Activated CD8-positive, alpha-beta memory T cell treated with anti-CD3 and anti-CD28 coated beads, Interleukin-2, amount 50 U/mL, for 48 hours (primary cell): ENCODE results near the gene PACSIN2.
"Not testable (repeated sequence)": the region's sequence is repeated elsewhere in the genome, so short reads cannot be mapped to it uniquely, and the experiment has no call there.

ENCODE experiments used
- DNase-seq: peaks from one replicate; pipeline ENCODE4 v3.0.0-alpha.2; 2020

PACSIN2 gene

DNA sequence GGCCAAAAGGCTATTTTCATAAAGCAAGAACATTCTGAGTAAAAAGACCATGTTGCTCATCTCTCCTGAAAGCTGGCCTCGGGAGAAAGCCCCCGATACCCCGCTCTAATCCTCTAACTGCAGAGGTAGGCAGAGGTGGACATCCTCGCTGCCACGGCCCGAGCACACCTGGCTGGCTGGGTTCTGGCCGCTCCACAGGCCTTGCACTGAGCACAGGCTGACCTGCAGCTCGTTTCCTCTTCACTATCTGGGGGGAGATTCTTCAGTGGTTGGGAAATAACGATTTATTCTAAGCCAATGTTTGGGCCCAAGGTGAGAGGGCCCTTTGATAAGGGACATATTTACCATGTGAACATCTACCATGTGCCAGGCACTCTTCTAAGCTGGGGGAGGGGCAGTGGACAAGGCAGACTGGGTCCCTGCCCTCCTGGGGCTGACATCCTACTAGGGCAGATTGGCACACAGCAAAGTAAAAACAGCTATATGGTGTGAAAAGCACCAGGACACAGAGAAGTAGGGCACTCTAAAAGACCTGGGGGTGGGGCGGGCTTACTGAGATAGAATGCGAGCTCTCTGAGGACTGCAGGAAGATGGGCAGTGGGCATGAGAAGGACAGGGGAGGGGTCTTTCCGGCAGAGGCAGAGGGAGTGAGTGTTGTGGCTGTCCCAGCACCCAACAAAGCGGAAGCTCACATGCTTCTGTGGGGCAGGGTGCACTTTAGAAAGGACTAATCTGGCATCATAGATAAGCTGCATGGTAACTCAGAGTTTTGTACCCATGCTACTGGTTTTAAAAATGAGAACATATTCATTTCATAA lies 92.4 kb downstream of the PACSIN2 start:
- no peak for DNase-seq

DNA sequence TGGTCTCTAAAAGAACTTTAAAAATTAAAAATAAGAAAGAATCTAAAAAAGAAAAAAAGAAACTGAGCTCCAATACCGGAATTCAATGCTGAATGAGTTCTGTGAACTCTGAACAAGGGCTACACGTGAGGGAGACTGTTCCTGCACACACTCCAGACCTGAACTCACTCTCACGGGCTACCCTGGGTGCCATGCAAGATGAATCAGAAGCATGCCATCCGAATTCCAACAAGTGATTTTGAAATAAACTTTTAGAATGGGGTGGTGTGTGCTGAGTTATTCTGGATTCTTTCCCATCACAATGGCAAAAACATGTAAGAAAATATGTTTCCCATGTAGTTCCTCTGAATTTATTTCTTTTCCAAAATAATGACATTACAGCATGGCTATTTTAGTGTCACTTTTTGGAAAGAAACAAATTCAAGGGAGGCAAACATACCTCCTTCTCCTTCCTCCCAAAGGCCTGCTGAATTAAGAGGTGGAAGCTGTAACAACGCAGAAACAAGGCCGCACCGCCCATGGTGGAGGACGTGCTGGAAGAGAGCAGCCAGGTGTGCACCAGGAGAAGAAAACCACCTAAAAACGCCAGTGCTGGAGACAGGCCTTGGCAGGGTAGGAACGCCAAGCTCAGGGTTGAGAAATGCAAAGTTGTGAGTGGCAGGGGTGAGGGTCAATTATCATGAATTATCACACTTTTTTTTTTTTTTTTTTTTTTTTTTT lies 94.7 kb downstream of the PACSIN2 start:
- DNase-seq, result no peak

DNA sequence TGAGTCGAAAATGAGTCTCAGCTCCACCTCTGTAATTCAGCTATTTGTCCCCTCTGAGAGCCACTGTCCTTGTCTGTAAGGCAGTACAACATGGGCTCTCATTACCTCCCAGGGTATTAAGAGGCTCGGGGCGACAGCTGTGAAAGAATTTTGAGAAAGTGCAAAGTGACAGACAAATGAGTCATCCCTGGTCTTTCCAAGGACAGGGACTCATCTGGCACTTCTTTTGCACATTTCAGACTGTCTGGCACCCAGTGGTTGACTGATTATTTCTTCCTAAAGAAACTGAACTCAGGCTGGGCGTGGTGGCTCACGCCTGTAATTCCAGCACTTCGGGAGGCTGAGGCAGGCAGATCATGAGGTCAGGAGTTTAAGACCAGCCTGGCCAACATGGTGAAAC lies 95.8 kb downstream of the PACSIN2 start:
- DNase-seq, result no peak

DNA sequence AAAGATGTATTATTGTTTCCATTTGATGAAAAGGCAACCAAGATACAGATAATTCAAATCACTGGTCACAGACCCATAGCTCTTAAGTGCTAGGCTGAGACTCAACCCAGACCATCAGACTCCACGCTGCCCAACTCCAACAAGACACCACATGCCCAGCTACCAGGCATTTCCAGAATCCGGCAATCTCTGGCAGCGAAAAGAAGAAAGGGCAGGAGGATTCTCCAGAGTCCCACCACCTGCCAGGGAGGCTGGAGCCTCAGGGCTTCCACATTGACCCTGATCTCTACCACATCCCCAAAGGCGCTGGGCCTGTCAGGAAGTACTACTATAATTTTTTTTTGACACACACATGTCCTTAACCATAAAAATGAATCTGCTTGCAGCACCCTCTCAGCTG lies 96.4 kb downstream of the PACSIN2 start:
- no peak for DNase-seq

DNA sequence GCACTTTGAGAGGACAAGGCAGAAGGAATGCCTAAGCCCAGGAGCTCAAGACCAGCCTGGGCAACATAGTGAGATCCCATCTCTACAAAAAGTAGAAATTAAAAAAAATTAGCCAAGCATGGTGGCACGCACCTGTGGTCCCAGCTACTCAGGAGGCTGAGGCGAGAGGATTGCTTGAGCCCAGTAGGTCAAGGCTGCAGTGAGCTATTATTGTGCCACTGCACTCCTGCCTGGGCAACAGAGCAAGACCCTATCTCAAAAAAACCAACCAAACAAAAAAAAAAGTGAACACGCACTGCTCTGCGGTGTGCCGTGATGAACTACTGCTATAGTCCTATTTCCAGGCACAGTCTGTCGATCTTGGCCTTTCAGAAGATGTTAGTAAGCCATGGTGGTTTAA lies 97.6 kb downstream of the PACSIN2 start:
- not testable (repeated sequence) for DNase-seq

DNA sequence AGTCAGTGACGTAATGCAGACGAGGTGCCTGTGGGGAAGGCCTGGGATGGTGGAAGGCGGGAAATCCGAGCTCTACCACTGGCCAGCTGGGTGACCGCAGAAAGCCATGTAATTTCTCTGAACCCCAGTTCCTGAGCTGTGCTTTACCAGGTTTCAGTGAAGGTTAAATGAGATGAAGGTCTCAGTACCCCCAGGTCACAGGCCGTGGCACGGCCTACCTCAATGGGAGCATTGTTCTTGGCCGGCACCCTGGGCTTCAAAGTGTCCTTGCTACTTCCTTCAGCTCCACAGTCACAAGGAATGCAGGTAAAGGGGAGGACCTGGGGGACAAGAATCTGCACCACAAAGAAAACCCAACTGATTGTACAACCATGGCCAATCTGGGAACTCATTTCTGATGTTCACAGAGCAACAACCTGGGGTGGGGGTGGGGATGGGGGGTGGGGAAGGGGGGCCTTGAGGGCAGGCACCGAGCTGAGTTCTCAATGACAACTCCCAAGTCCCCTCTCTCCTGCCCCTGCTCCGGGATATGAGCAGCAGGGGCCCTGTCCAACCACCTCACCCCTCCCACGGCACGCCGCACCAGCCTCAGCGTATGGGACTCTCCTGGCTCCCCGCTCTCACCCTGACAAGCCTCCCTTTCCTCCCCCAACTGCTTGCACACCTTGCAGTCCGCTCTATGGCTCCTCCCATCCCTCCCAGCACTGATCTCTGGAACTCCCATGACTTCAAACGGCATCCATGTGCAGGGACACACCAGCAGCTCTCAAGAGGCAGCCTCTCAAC lies 98.8 kb downstream of the PACSIN2 start:
- no peak for DNase-seq

DNA sequence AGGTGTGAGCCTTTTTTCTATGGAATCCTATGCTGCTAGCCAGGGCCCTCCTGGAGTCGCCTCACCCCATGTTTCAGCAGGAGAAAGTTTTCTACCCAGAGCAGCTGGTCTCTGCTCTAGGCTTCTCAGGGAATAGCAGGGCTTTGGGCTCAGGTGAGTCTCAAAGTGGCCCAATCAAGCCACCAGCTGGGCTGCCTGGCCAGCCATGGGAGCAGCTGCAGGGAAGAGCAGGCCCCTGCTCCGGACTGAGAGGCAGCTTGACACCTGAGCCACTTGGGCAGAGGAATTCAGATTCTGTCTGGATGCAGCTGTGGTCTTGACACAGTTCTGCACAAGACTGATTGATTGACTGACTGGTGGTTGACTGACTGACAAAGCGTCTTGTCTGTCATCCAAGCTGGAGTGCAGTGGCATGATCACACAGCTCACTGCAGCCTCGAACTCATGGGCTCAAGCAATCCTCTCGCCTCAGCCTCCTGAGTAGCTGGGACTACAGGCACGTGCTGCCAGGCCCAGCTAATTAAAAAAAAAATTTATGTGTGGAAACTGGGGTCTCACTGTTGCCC lies 100.4 kb downstream of the PACSIN2 start:
- DNase-seq, result no peak

DNA sequence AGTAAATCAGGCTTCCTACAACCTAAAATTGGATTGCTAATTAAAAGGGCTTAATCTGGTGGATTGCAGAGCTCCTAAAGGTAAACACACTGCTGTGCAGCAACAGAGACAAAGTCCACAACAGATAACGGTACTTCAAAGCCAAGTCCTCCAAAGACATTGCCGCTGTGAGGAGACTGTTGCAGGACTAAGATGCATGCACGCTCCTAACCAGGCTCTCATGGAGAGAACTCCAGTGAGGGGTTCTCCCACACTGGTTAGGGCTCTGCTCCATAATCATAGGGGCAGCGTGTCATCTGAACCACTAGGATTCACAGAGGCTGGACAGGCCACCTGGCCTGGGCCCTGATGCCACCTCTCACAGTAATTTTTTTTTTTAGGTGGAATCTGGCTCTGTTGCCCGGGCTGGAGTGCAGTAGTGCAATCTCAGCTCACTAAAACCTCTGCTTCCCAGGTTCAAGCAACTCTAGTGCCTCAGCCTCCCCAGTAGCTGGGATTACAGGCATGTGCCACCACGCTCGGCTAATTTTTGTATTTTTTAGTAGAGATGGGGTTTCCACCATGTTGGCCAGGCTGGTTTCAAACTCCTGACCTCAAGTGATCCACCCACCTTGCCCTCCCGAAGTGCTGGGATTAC lies 101.0 kb downstream of the PACSIN2 start:
- DNase-seq, result no peak

DNA sequence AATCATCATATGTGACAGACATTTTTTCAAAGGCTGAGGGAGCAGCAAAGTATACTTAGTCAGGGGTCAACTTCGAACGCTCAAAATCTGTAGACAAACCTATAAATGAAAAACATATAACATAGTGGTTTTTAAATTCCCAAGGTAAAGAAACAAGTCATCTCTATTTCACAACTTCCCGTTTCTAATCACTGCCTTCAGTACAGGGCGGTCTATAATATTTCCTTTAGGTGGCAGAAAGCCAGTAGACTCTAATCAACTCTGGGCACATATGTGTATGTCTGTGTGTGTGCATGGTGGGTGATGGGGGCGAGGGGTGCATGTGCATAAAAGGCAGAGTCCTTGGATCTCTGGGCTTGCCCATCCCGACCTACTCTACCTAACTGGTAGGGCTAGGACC lies 102.9 kb downstream of the PACSIN2 start:
- no peak for DNase-seq

DNA sequence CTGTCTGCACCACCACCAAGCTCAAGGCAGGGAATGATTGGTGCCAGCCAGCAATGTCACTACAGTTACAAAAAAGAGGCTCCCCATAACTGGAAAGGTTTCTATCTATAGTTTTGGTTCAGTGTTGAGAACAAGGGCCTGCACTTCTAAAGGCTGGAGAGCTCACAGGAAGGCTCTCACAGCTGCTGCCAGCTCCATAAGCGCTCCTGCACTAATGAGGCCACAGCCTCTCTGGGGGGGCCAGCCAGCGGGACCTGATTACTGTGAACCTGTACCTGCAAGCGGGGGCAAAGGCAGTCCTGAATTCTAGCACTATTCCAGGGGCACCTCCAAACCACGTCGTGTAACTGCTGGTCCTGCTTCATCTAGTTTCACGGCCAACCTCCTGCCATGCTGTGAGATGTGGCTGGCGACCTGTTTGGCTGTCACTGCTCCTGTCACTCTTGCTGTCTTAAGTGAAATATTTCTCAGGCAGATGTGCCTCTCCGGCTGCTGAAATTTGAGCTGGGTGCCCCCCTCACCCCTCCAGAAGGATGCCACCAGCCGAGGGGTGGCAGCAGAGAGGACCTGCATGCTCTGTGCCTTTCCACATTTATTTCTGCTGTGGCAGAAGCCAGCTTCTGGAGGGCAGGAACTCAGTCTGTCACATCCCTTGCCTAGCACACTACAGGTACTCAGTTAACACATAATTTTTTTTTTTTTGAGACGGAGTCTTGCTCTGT lies 104.6 kb downstream of the PACSIN2 start:
- no peak for DNase-seq

DNA sequence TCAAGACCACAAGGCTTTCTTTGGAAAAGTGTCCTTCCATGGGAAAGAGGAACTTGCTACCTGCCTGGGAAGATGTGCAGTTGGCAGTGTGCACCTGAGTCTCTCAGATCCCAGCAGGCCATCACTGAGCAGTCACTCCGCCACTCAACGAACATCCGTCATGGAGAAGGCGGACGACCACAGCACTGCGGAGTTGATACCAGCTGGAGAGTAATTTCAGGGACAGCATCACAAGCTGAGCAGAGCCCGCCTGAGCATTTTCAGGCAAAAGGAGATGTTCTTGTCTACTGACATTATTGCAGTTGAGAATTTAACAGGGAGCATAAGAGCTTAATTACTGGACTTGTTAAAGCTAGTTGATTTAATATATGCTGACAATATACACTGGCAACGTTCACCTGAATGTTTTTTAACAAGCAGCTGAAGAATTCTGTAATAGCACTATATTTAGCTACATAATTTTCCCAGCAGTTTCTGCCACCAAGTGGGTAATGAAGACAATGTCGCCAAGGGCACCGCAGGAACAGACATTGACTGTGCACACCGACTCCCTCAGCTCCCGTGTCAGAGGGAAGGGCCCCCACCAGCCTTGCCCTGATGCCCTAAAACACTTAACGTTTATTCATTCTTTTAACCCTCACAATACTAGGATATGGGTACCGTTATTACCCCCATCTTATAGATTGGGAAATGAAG lies 105.4 kb downstream of the PACSIN2 start:
- DNase-seq, result no peak

DNA sequence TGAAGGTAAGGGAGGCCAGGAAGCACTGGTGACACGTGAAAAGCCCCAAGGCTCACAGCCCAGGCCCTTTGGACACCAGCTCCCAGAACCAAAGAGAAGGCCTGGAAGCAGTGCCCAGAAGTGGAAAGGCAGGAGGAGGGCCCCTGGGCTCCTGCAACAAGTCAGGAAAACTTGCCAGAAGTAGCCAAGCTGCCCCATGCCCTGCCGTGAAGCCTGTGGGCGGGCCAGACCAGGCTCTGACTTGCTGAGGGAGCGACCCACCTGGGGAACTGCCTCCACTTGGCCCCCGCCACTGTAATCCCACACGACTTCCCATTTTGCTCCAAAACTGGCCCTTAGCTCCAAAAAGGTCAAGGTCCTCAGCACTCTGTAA lies 106.6 kb downstream of the PACSIN2 start:
- no peak for DNase-seq

DNA sequence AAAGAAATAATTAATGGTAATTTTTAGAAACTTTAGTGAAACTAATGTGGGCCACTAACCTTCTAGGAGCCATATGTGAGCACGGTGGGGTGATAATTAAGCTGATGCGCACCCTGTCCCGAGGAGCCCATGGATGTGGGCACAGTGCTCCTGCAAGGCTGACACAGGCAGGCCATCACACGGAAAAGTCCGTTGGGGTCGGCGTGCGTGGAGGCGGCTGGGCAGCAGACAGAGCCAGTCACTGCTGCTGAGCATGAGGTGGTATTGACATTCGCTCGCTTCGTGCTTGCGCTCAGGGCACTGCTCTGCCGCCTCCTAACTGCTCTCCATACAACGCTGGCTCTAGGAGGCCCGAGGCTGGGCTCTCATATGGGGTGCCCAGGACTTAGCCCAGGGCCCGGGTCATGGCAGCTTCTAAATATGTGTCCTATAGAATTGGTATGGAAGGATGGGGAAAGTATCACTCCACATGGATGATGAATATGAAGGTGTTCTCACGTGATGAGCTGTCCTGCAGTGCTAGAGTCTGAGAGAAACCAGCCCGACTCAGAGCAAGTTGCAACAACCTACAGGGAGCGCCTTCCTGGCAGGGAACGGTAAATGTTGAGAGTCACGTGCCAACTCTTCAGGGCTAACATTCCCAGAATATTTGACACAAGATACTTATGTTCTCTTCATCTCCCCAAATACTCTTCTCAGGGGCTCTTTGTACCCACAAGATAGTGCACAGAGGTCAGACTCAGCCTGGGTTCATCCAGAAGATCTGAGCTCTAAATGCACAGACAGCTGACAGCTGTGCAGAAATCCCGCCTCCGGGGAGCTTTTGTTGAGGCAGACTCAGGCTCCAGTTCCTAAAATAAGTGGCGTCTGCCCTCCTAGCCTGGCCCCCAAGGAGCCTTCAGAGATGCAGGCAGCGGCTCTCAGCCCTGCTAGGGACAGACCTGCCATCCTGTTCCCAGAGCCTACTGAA lies 107.3 kb downstream of the PACSIN2 start:
- no peak for DNase-seq

DNA sequence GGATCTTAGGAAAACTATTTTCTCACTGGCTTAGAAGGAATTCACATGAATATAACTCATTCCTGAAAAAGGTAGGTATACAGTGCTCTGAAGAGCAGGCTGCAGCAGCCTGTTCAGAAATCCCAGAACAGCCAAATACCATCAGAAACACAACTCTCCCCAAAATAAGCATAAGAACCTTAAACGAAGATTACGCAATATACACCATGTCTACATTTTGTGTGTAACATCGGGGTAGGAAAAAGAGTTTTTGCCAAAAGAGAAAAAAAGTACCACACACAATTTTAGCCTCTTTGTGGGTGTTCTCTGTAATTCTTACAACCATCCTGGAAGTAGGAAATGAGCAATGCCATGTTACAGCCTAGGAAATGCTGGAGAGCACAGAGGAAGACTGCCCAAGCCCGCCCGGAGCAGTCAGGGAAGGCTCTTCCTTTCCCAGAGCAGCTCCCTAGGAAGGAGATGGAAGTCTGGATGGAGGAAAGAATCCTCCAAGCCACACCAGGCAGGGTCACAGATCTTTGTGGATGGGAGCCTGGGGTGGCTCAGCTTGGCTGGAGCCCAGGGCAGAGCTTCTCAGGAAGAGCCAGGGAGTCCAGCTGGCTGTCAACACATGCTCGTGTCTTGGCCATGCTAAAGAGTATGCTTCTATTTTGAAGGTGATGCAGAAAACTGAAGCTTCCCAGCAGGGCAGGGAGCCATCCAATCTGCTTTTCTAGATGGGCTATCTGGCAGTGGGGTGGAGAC lies 108.2 kb downstream of the PACSIN2 start:
- DNase-seq, result no peak

DNA sequence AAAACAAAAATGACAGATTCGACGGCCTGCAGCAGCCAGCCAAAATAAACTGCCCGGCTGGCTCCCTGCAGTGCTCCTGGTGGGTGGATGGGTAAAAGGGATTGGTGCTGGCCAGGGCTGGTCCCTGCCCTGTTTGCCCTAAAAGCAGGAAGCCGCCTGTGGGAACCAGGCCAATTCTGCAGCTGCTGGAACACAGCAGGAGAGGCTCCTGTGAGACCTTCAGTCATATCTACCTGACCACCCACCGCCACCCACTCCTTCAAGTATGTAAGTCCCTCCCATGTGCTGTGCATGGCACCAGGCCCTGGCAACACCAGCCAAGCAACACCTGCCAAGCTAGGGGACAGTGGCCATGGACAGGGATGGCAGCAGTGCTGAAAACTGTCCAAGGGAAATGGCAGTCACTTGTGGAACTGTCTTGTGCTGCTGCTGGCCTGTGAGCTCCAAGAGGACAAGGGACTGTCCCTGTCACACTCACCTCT lies 109.2 kb downstream of the PACSIN2 start:
- no peak for DNase-seq

DNA sequence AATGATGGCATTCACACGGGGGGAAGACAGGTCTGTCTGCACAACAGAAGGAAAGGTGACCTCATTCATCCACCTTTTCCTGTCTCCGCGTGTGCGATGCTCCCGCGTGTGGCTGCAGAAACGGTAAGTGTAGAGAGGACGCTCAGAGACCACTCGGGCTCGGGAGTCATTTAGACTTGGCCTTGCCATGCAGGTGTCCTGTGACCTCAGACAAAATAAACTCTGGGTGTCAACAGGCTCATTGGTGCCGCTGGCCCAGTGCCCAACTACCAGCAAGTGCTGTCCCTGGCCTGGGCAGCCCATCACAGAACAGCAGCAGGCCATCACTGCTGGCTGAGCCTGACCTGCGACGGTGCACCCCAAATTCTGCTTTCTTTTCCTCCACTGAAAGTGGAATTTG lies 109.7 kb downstream of the PACSIN2 start:
- no peak for DNase-seq

DNA sequence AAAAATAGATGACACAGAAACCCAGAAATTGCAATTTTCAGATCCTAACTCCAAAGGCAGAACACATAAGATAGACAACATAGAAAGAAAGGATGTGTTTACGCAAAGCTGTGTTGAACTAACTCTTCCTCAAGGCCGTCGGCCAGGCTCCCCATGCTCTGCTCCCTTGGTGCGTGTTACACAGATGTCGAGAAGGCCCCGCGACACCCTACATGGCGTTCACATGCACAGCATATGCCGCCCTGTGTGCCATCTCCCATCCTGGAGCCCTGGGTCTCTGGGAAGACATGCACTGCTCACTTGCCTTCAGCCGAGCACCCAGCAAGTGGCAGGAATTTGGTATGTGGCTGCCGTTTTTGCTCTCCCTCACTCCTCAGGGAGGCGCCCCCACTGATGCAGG lies 110.9 kb downstream of the PACSIN2 start:
- no peak for DNase-seq

DNA sequence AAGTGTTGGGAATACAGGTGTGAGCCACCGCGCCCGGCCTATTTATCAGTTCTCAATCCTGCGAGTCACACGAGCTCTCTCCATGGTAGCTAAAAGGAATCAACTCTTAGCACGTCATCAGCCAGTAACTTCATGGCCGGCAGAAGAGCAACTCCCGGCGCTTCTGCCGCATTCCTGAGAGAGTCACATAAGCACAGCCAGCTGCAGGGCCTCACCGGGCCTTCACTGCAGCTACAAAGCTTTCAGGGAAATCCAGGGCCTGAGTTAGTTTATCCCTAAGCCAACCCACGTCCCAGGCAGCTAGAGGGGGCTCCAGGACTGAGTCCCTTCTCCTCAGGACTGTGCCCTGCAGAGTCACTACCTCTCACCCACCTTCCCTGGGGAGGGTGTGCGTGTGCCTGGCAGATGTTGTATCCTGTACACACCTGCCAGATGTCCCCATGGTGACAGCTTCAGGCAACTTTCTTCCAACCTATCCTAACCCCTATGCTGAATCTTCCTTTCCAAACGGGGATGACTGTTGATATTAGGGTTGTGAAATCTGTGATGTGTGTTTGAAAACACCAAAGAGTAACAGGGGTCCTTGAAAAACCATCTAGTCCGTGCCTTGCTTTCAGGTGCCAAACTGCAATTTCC lies 112.0 kb downstream of the PACSIN2 start:
- DNase-seq, result no peak
